ENCODE measurements around the gene NKX2-1. TPM values are rescaled to one million over a fixed set of nuclear protein-coding genes. Genes with fewer than 3 reads are reported as not detected.

Gene NKX2-1
- total and polyA plus RNA-seq, 2 of the 13 experiments (the other 11 are each of a cell fraction or from before 2014, with no cell fraction given) = not detected

GRCh38 chr14:36467332-36467731, 52.7 kb downstream of the NKX2-1 start (continued):
- TF ChIP-seq ZFYVE20 (CRISPR knock-in tag; IDR thresholded peaks at IDR 0.05; ENCODE audit: borderline replicate concordance, low read depth) (no peak), NBN (conservative IDR thresholded peaks at IDR 0.05) (no peak), TOE1 (CRISPR knock-in tag; IDR thresholded peaks at IDR 0.05) (no peak), TARDBP (CRISPR knock-in tag; IDR thresholded peaks at IDR 0.05) (no peak), ZMYM3 (CRISPR knock-in tag; IDR thresholded peaks at IDR 0.05) (no peak), RFX5 (IDR thresholded peaks at IDR 0.05; ENCODE audit: low read depth, low read length) (no peak), PHF20 (CRISPR knock-in tag; IDR thresholded peaks at IDR 0.05) (no peak), ZNF607 (CRISPR knock-in tag; IDR thresholded peaks at IDR 0.05; ENCODE audit: borderline replicate concordance) (no peak)

Other genes starting within 250 kb of the NKX2-1 start
- 48.6 and 57.3 TPM in 2 replicates for gene MBIP, start 199.6 kb downstream of the NKX2-1 start, total RNA-seq (2016; rRNA removed; fragmentation: Illumina TruSeq; extraction: Trizol)
- 39.3 and 48.1 TPM in 2 replicates for gene MBIP, start 199.6 kb downstream of the NKX2-1 start, polyA plus RNA-seq (2011; rRNA removed)
- not detected in 2 replicates for gene NKX2-8, start 62.4 kb upstream of the NKX2-1 start, total RNA-seq (2016; rRNA removed; fragmentation: Illumina TruSeq; extraction: Trizol)
- not detected in 2 replicates for gene NKX2-8, start 62.4 kb upstream of the NKX2-1 start, polyA plus RNA-seq (2011; rRNA removed)
- gene PAX9, start 141.6 kb upstream of the NKX2-1 start, total RNA-seq (2016; rRNA removed; fragmentation: Illumina TruSeq; extraction: Trizol) = not detected in 2 replicates
- 0.03 TPM in 2 replicates for gene PAX9, start 141.6 kb upstream of the NKX2-1 start, polyA plus RNA-seq (2011; rRNA removed)

Measured in HepG2 (cell line).